HUES6 (cell line): ENCODE data around the gene GDPGP1.

ENCODE experiments used
- H3K27ac ChIP-seq: 2 replicates; pipeline ENCODE4 v1.7.0; 2013; ENCODE audit warnings: low read depth, mild to moderate bottlenecking, low read length, inconsistent platforms
- H3K27me3 ChIP-seq: 2 replicates; pipeline ENCODE4 v1.6.1; 2013; ENCODE audit warnings: low read length; ENCODE audit not compliant: control insufficient read depth, insufficient read depth
- H3K36me3 ChIP-seq: 2 replicates; pipeline ENCODE4 v1.6.1; 2013; ENCODE audit warnings: low read length; ENCODE audit not compliant: control insufficient read depth, insufficient read depth
- H3K4me1 ChIP-seq: 2 replicates; pipeline ENCODE4 v1.6.1; 2013; ENCODE audit warnings: low read length; ENCODE audit not compliant: control insufficient read depth, insufficient read depth
- H3K4me3 ChIP-seq: 2 replicates; pipeline ENCODE4 v1.5.1; 2013; ENCODE audit warnings: low read depth, low read length
- H3K9ac ChIP-seq: one replicate; pipeline ENCODE4 v1.6.1; 2013; ENCODE audit warnings: mild to moderate bottlenecking, low read length
- H3K9me3 ChIP-seq: 2 replicates; pipeline ENCODE4 v1.6.1; 2013; ENCODE audit warnings: low read depth, low read length; ENCODE audit not compliant: control insufficient read depth, insufficient read depth

GDPGP1 gene

GRCh38 chr15:90207252-90207651, 26.8 kb upstream of the GDPGP1 start:
- no peak overlapping the region for H3K27ac ChIP-seq
- H3K27me3 ChIP-seq, result no peaks in the 10 kb centered on the region
- no peak overlapping the region for H3K4me3 ChIP-seq
- no peaks in the 10 kb centered on the region for H3K9me3 ChIP-seq
- H3K36me3 ChIP-seq, result 0 out of 2 replicates have a peak, but pooled peaks cover 9% of the 10 kb centered on the region
- peaks cover 16% of the 10 kb centered on the region for H3K4me1 ChIP-seq
- no peak overlapping the region for H3K9ac ChIP-seq

- H3K27me3 ChIP-seq, result no peaks in the 10 kb centered on the region
- no peak overlapping the region for H3K9ac ChIP-seq
- 0 out of 2 replicates have a peak, but pooled peaks cover 9% of the 10 kb centered on the region for H3K36me3 ChIP-seq
- H3K9me3 ChIP-seq, result no peaks in the 10 kb centered on the region
- no peak overlapping the region for H3K4me3 ChIP-seq
- no peak overlapping the region for H3K27ac ChIP-seq
- peaks cover 13% of the 10 kb centered on the region; the same call in 1 of the 2 replicates for H3K4me1 ChIP-seq
Observed at GRCh38 chr15:90208356-90208755, 25.7 kb upstream of the GDPGP1 start.

DNA sequence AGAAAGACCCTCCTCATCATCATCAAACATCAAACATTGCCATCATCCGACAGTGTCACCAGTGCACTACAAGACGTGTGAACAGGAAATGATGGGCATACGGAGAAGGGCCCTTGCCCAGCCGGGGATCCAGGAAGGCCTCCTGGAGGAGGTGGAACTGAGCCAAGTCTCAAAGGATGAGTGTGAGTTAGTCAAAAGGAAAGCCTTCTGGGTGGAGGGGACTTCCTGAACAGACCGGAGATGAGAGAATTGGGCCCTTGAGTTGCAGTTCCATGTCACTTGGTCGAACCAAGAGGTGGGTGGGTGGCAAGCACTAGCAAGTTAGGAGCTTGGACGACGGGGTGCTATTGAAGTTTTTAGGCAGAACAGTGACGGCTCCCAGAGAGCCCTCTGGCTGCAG, 24.4 kb upstream of the GDPGP1 start:
- H3K4me3 ChIP-seq, result no peak overlapping the region
- H3K4me1 ChIP-seq, result peaks cover 16% of the 10 kb centered on the region; the same call in 1 of the 2 replicates

DNA sequence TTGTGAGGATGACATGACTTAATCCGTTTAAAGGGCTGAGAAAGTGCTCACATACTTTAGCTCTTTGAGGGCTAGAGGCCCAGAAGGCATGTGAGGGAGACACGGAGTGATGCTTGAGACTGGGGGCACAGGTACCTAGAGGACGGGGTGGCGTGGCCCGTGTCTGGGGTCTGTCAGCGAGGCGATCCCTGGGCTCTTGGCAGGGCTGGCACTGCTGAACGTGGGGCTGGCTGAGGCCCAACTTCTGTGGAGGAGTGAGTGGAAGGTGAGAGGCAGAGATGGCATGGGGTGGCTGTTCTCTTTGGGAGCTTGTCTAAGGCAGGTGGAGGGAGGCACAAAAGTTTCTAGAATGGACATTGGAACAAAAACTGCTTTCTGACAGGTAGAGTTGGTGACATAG, 23.4 kb upstream of the GDPGP1 start:
- no peaks in the 10 kb centered on the region for H3K9me3 ChIP-seq
- no peak overlapping the region for H3K4me3 ChIP-seq
- H3K36me3 ChIP-seq, result 0 out of 2 replicates have a peak, but pooled peaks cover 6% of the 10 kb centered on the region
- no peaks in the 10 kb centered on the region for H3K27me3 ChIP-seq
- no peak overlapping the region for H3K9ac ChIP-seq
- H3K27ac ChIP-seq, result no peak overlapping the region
- peaks cover 16% of the 10 kb centered on the region; the same call in 1 of the 2 replicates for H3K4me1 ChIP-seq

More for the DNA sequence above, 24.4 kb upstream of the GDPGP1 start:
- Histone ChIP-seq H3K27me3 (no peaks in the 10 kb centered on the region), H3K27ac (no peak overlapping the region), H3K9me3 (no peaks in the 10 kb centered on the region), H3K36me3 (0 out of 2 replicates have a peak, but pooled peaks cover 9% of the 10 kb centered on the region), H3K9ac (no peak overlapping the region)

DNA sequence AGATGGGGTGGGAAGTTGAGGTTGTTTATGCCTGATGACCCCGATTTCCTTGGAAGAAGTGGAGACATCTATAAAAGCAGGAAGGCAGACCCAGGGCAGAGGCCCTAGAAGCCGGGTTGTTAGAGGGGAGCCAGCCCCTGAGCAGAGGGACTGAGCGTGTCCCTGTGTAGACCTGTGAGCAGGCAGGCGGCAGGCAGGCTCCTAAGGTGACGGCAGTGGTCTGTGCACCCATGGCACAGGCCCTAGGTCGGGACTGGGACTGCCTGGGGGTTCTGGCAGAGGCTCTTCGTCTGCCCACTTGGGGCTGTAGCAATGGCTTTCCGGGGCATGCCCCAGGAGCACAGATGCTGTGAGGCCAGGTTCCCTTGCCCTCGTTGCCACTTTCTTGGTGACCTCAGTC, 23.0 kb upstream of the GDPGP1 start:
- H3K36me3 ChIP-seq, result 0 out of 2 replicates have a peak, but pooled peaks cover 6% of the 10 kb centered on the region
- no peak overlapping the region for H3K27ac ChIP-seq
- no peak overlapping the region for H3K9ac ChIP-seq

DNA sequence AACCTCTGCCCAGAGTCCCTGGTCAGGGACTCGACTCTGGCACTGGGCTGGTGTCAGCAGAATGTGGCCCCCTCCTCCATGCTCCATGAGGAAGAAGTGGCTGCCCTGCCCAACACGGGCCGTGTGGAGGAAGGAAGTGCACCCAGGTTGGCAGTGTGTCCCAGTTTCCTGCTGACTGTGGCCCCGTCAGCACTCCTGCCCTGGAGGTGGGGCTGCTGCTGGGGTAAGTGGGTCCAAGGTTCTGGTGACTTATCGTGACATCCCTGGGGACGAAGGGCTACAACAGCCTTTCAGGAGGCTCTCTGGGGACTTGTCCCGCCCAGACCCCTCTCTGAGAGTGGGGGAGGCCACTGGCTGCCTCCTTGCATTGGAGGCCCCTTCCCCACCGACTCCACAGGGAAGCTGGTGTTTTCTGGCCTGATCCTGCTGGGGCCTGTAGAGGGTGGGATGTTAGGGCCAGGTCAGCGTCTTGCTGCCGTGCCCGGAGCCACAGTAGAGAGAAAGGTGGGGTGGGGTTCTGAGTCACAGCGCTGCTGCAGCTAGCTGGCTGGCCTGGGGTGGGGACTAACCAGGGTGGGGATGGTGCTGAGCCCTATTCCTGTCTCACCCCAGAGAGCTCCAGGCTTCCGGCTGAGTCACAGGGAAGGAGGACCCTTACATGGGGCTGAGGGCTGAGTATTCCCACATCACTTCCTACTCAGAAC, 22.4 kb upstream of the GDPGP1 start:
- Histone ChIP-seq H3K4me1 (peaks cover 16% of the 10 kb centered on the region; the same call in 1 of the 2 replicates), H3K9me3 (no peaks in the 10 kb centered on the region), H3K36me3 (0 out of 2 replicates have a peak, but pooled peaks cover 3% of the 10 kb centered on the region), H3K27ac (no peak overlapping the region), H3K4me3 (no peak overlapping the region), H3K9ac (no peak overlapping the region), H3K27me3 (no peaks in the 10 kb centered on the region)

More for the DNA sequence above, 23.0 kb upstream of the GDPGP1 start:
- H3K4me3 ChIP-seq, result no peak overlapping the region
- no peaks in the 10 kb centered on the region for H3K9me3 ChIP-seq
- H3K27me3 ChIP-seq, result no peaks in the 10 kb centered on the region
- H3K4me1 ChIP-seq, result peaks cover 16% of the 10 kb centered on the region; the same call in 1 of the 2 replicates

GRCh38 chr15:90212221-90213098, 21.5 kb upstream of the GDPGP1 start:
- no peak overlapping the region for H3K4me3 ChIP-seq
- H3K9me3 ChIP-seq, result no peaks in the 10 kb centered on the region
- no peak overlapping the region for H3K9ac ChIP-seq

GRCh38 chr15:90213122-90213817, 20.7 kb upstream of the GDPGP1 start:
- H3K4me3 ChIP-seq, result no peak overlapping the region
- peaks cover 16% of the 10 kb centered on the region; the same call in 1 of the 2 replicates for H3K4me1 ChIP-seq
- H3K27me3 ChIP-seq, result no peaks in the 10 kb centered on the region
- peaks cover 14% of the 10 kb centered on the region for H3K36me3 ChIP-seq
- no peak overlapping the region for H3K9ac ChIP-seq
- H3K27ac ChIP-seq, result no peak overlapping the region
- H3K9me3 ChIP-seq, result no peaks in the 10 kb centered on the region

More at GRCh38 chr15:90212221-90213098, 21.5 kb upstream of the GDPGP1 start:
- H3K4me1 ChIP-seq, result peaks cover 16% of the 10 kb centered on the region; the same call in 1 of the 2 replicates
- H3K27me3 ChIP-seq, result no peaks in the 10 kb centered on the region
- H3K36me3 ChIP-seq, result peaks cover 6% of the 10 kb centered on the region; the same call in 1 of the 2 replicates
- no peak overlapping the region for H3K27ac ChIP-seq

DNA sequence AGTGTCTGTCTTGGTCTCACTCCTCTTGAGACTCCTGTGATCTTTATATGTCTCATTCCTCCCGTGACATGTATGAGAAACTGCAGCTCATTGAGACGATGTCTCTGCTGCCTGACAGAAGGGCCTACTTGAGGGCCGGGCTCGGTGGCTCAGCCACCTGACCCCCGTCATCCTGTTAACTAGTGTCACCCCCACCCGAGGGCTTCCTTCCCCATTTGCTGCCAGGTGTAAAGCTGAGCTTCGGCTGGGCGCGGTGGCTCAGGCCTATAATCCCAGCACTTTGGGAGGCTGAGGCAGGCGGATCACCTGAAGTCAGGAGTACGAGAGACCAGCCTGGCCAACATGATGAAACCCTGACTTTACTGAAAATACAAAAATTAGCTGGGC, 20.2 kb upstream of the GDPGP1 start:
- Histone ChIP-seq H3K27me3 (no peaks in the 10 kb centered on the region), H3K36me3 (peaks cover 14% of the 10 kb centered on the region), H3K4me1 (peaks cover 16% of the 10 kb centered on the region; the same call in 1 of the 2 replicates), H3K9ac (no peak overlapping the region), H3K27ac (no peak overlapping the region), H3K4me3 (no peak overlapping the region), H3K9me3 (no peaks in the 10 kb centered on the region)

- H3K27me3 ChIP-seq, result no peaks in the 10 kb centered on the region
- no peak overlapping the region for H3K4me3 ChIP-seq
- H3K27ac ChIP-seq, result no peak overlapping the region
- peaks cover 19% of the 10 kb centered on the region; the same call in 1 of the 2 replicates for H3K4me1 ChIP-seq
- no peak overlapping the region for H3K9ac ChIP-seq
- peaks cover 11% of the 10 kb centered on the region for H3K36me3 ChIP-seq
- no peaks in the 10 kb centered on the region for H3K9me3 ChIP-seq
Observed at GRCh38 chr15:90214553-90215196, 19.3 kb upstream of the GDPGP1 start.
